ENCODE results near the gene VBP1. TPM values are rescaled to one million over a fixed set of nuclear protein-coding genes. Genes with fewer than 3 reads are reported as not detected.

The VBP1 gene
- total and polyA plus RNA-seq, 2 of the 8 experiments (the other 6 are each of a cell fraction or from before 2014, with no cell fraction given), result 21.6 to 56.0 TPM

- no peaks in the 10 kb centered on the region for H3K4me1 ChIP-seq (replicated peaks in 1 of 4; ENCODE audit: control insufficient read depth in 3 of 4, insufficient read depth in 4 of 4, low read length in 3 of 4)
- no peaks in the 10 kb centered on the region for H3K27me3 ChIP-seq (replicated peaks in 1 of 4; ENCODE audit: control insufficient read depth in 3 of 4, extremely low read depth in 1 of 4, insufficient read depth in 3 of 4, low read length in 3 of 4)
- no peak overlapping the region for H3K4me2 ChIP-seq (ENCODE audit: insufficient read depth in 1 of 2, low read depth in 2 of 2, low read length in 2 of 2)
- no peak for TF ChIP-seq GTF2F1 (IDR thresholded peaks at IDR 0.05; ENCODE audit: borderline replicate concordance, low read depth, low read length)
- TF ChIP-seq SRF (IDR thresholded peaks at IDR 0.05; ENCODE audit: low read depth, low read length), result no peak
- TF ChIP-seq CBX5 (IDR thresholded peaks at IDR 0.05; ENCODE audit: low read depth, low read length), result no peak
- no peak for TF ChIP-seq SIN3A (conservative IDR thresholded peaks at IDR 0.05 in 1 of 2, IDR thresholded peaks at IDR 0.05 in 1 of 2; ENCODE audit: low read depth in 1 of 2, low read length in 2 of 2)
- CTCF ChIA-PET (ENCODE audit: partially characterized antibody), result no interaction called here
- POLR2A ChIA-PET (ENCODE audit: partially characterized antibody), result no interaction called here
- DNase-seq (ENCODE audit: low read depth in 1 of 2, low spot score in 2 of 2), result no peak
- H4K5ac ChIP-seq (ENCODE audit: insufficient read length, low read depth, low read length), result no peak overlapping the region
- no peak overlapping the region for H2BK20ac ChIP-seq (ENCODE audit: low read length)
- H2AFZ ChIP-seq (ENCODE audit: low read length), result no peak overlapping the region
- no peaks in the 10 kb centered on the region for H3K79me1 ChIP-seq (ENCODE audit: low read depth, low read length)
- H4K91ac ChIP-seq (replicated peaks; ENCODE audit: insufficient read length, low read length), result no peak overlapping the region
- H3K79me2 ChIP-seq (ENCODE audit: control insufficient read depth in 1 of 2, insufficient read depth in 2 of 2, low read length in 2 of 2), result peaks cover 0 to 2% of the 10 kb centered on the region in 2 experiments; a peak in 1 of 4 replicates
- H3K27ac ChIP-seq (ENCODE audit: low read depth, low read length), result no peak overlapping the region
- no peaks in the 10 kb centered on the region for H3K23me2 ChIP-seq (ENCODE audit: low read depth, low read length)
- FAIRE-seq, result no peak
- H3K9me3 ChIP-seq (ENCODE audit: insufficient read depth in 2 of 2, low read depth in 1 of 2, low read length in 1 of 2), result no peaks in the 10 kb centered on the region
- no peak overlapping the region for H3K18ac ChIP-seq (ENCODE audit: extremely low read depth, low read length)
- H3K9ac ChIP-seq (replicated peaks in 1 of 4; ENCODE audit: extremely low read depth in 1 of 4, low read depth in 3 of 4, low read length in 3 of 4), result no peak overlapping the region
- no peak overlapping the region for H2BK12ac ChIP-seq (ENCODE audit: low read depth, low read length)
- H4K20me1 ChIP-seq (replicated peaks in 1 of 2; ENCODE audit: control insufficient read depth in 1 of 2, insufficient read depth in 2 of 2, low read length in 2 of 2), result peaks cover 0 to 3% of the 10 kb centered on the region in 2 experiments
- no peak overlapping the region for H4K8ac ChIP-seq (ENCODE audit: extremely low read depth, insufficient read depth, low read length)
- no peak overlapping the region for H3K23ac ChIP-seq (ENCODE audit: insufficient read length)
- H3K36me3 ChIP-seq (ENCODE audit: control insufficient read depth in 2 of 4, insufficient read depth in 4 of 4, low read length in 3 of 4), result peaks cover 0 to 33% (median 7%) of the 10 kb centered on the region in 4 experiments; a peak in 4 of 8 replicates
- no peak overlapping the region for H3K4me3 ChIP-seq (ENCODE audit: extremely low read depth in 1 of 4, insufficient read depth in 2 of 4, low read depth in 3 of 4, low read length in 4 of 4)
- no peak overlapping the region for H2BK5ac ChIP-seq (ENCODE audit: low read depth, low read length)
- H3K56ac ChIP-seq (replicated peaks; ENCODE audit: insufficient read length, low read depth, low read length), result no peak overlapping the region
- H2AK5ac ChIP-seq (ENCODE audit: low read depth, low read length), result no peak overlapping the region
- no peak overlapping the region for H2BK15ac ChIP-seq (ENCODE audit: low read length)
- no peak overlapping the region for H2BK120ac ChIP-seq (replicated peaks; ENCODE audit: low read depth, low read length)
- no peak overlapping the region for H3K4ac ChIP-seq (replicated peaks; ENCODE audit: insufficient read length, low read depth, low read length)
- no peak overlapping the region for H3K14ac ChIP-seq (ENCODE audit: insufficient read length)
Measured at GRCh38 chrX:155231163-155231562, 14.9 kb downstream of the VBP1 start.

Measured in H1 (cell line).